Psoas muscle (tissue), 8 donors: ENCODE data around the gene MED12. TPM values are rescaled to one million over a fixed set of nuclear protein-coding genes. Genes with fewer than 3 reads are reported as not detected.
"Not testable (repeated sequence)": the region's sequence is repeated elsewhere in the genome, so short reads cannot be mapped to it uniquely, and the experiment has no call there.

Experiments
- ATAC-seq, 4 donors: fragments of 200-7000 bp; cut with Tn5 transposase; one replicate each; pipeline ENCODE4 v1.9.1; 2020; ENCODE audit warnings: moderate library complexity in 3 of 4, mild to moderate bottlenecking in 2 of 4
- DNase-seq, 2 donors: peaks; one replicate each; pipeline ENCODE4 v3.0.0-alpha.2; 2020
- H3K27ac ChIP-seq: fragments of 200-600 bp; one replicate; pipeline ENCODE4 v1.8.0; 2022
- H3K27me3 ChIP-seq, 3 donors: fragments of 200-600 bp in 1 of 3; one replicate each; pipeline versions ENCODE4 v1.6.1 to v1.8.0; 2013 to 2022; ENCODE audit warnings: low read length in 2 of 3, mild to moderate bottlenecking in 2 of 3, moderate library complexity in 1 of 3; ENCODE audit not compliant: insufficient read depth in 3 of 3
- H3K36me3 ChIP-seq, 2 donors: fragments of 200-600 bp in 1 of 2; one replicate each; pipeline versions ENCODE4 v1.6.1 to v1.8.0; 2013 to 2022; ENCODE audit warnings: low read depth in 1 of 2, mild to moderate bottlenecking in 1 of 2, moderate library complexity in 1 of 2; ENCODE audit not compliant: insufficient read depth in 1 of 2
- H3K4me1 ChIP-seq: fragments of 200-600 bp; one replicate; pipeline ENCODE4 v1.8.0; 2022
- H3K4me3 ChIP-seq: fragments of 200-600 bp; one replicate; pipeline ENCODE4 v1.8.0; 2022; ENCODE audit warnings: mild to moderate bottlenecking
- H3K9me3 ChIP-seq: fragments of 200-600 bp; one replicate; pipeline ENCODE4 v1.8.0; 2022
- WGBS, 3 donors: extraction: QIAGEN DNeasy Blood & Tissue Kit; methylation state at CpG; one replicate each; pipeline versions ENCODE4 v1.1.6 to v1.1.7; 2013; 5-methylcytosine and 5-hydroxymethylcytosine counted together
- intact Hi-C, 2 donors: fragments of 100-400 bp; cut with DNase I; formaldehyde crosslinking; loops; one replicate each; pipeline versions ENCODE4 v1.11.0 to v1.14.2; 2022
- polyA plus RNA-seq, 3 donors: library from polyadenylated mRNA; stranded (reverse); fragments of 200-250 nt; gene quantifications; one replicate each; pipeline ENCODE4 v1.2.3, GENCODE V29; 2013
- total RNA-seq, 4 donors: library from RNA; stranded (reverse); fragmentation: NEBNext Ultra II Directional in 2 of 4; extraction: Animal tissue kit (Norgen Biotek cat#: 25700) in 2 of 4; gene quantifications; one replicate each; pipeline versions ENCODE4 v1.2.1 to v1.2.4, GENCODE V29; 2021 to 2023
- TF ChIP-seq, protein P1 (sequence below): fragments of 200-600 bp; IDR thresholded peaks from one replicate; pipeline ENCODE4 v1.8.0; 2022; ENCODE audit warnings: antibody characterized with exemption
- donor health status: healthy with polysubstance abuse.
- donor health status: DM: no; HTN: no; CAD: no; lungs with moderate emphysema.
- donor health status: Bipolar disorder and iron deficiency.
- donor health status: healthy.
- donor health status: DM: yes; HTN: yes; CAD: no.
- donor health status: DM: no; HTN: no; CAD: no.
- donor health status: DM: no; HTN: no; CAD: no.
- donor health status: DM: yes; HTN: yes; CAD: no.

Gene MED12
- total and polyA plus RNA-seq, 7 donors = 7.1 to 24.8 (median 20.7) TPM

- 52 to 71% (median 62%) methylated on average over 2 of the region's 2 CpGs for WGBS, 3 donors
- TF ChIP-seq, protein P1, sequence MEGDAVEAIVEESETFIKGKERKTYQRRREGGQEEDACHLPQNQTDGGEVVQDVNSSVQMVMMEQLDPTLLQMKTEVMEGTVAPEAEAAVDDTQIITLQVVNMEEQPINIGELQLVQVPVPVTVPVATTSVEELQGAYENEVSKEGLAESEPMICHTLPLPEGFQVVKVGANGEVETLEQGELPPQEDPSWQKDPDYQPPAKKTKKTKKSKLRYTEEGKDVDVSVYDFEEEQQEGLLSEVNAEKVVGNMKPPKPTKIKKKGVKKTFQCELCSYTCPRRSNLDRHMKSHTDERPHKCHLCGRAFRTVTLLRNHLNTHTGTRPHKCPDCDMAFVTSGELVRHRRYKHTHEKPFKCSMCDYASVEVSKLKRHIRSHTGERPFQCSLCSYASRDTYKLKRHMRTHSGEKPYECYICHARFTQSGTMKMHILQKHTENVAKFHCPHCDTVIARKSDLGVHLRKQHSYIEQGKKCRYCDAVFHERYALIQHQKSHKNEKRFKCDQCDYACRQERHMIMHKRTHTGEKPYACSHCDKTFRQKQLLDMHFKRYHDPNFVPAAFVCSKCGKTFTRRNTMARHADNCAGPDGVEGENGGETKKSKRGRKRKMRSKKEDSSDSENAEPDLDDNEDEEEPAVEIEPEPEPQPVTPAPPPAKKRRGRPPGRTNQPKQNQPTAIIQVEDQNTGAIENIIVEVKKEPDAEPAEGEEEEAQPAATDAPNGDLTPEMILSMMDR = no peak
- Histone ChIP-seq H3K4me1 (no peaks in the 10 kb centered on the region), H3K27me3 (no peaks in the 10 kb centered on the region), H3K9me3 (no peaks in the 10 kb centered on the region), H3K4me3 (no peak overlapping the region), H3K27ac (no peak overlapping the region), H3K36me3 (no peaks in the 10 kb centered on the region)
- ATAC-seq (no peak), DNase-seq (no peak)
- intact Hi-C loops = loop anchor here (10.0 kb wide), 2 partner anchors 179 to 719 kb away; no protein-coding TSS in a partner anchor
Observed at GRCh38 chrX:71173440-71173839, 55.0 kb downstream of the MED12 start.

DNA sequence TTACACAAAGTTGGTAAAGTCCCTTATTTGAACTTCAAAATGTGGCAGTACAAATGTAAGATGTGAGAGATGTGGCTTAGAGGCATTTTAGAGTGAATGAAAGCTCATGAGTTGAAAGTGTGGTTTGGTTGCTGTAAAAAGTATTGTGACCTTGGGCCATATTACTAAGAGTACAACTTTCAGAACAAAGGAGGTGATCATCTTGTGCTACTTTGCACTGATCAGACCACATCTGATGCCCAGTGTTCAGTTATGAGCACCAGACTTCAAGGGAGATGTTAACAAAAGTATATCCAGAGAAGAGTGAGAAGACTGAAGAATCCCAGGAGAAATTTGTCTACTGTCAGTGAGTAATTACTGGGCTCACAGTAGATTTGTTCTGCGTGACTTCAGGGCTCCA is 56.4 kb downstream of the MED12 start:
- Histone ChIP-seq H3K4me1 (no peaks in the 10 kb centered on the region), H3K27me3 (no peaks in the 10 kb centered on the region), H3K9me3 (no peaks in the 10 kb centered on the region), H3K4me3 (no peak overlapping the region), H3K27ac (no peak overlapping the region), H3K36me3 (no peaks in the 10 kb centered on the region)
- ATAC-seq = no peak
- WGBS, 3 donors = 78 to 82% (median 78%) methylated on average over 1 of the region's 1 CpG
- TF ChIP-seq, protein P1 = no peak
- intact Hi-C loops = loop anchor here (5.0 to 10.0 kb wide), 3 partner anchors 180 to 720 kb away; no protein-coding TSS in a partner anchor
- DNase-seq = no peak

- 86 to 93% (median 87%) methylated on average over 5 of the region's 5 CpGs for WGBS, 3 donors
- intact Hi-C loops = loop anchor here (5.0 to 10.0 kb wide), 3 partner anchors 181 to 721 kb away; no protein-coding TSS in a partner anchor
Observed at GRCh38 chrX:71175531-71175930, 57.1 kb downstream of the MED12 start.

GRCh38 chrX:71177327-71177726 is 58.9 kb downstream of the MED12 start:
- intact Hi-C loops = loop anchor here (5.0 to 10.0 kb wide), 3 partner anchors 183 to 723 kb away; no protein-coding TSS in a partner anchor
- Histone ChIP-seq H3K27ac (no peak overlapping the region), H3K36me3 (no peaks in the 10 kb centered on the region), H3K4me3 (no peak overlapping the region), H3K9me3 (no peaks in the 10 kb centered on the region), H3K27me3 (no peaks in the 10 kb centered on the region), H3K4me1 (no peaks in the 10 kb centered on the region)
- ATAC-seq (no peak), DNase-seq (no peak)
- 63 to 76% (median 69%) methylated on average over 3 of the region's 3 CpGs for WGBS, 3 donors
- TF ChIP-seq, protein P1 = no peak

More at GRCh38 chrX:71175531-71175930, 57.1 kb downstream of the MED12 start:
- Histone ChIP-seq H3K27me3 (no peaks in the 10 kb centered on the region), H3K27ac (no peak overlapping the region), H3K36me3 (no peaks in the 10 kb centered on the region), H3K9me3 (no peaks in the 10 kb centered on the region), H3K4me1 (no peaks in the 10 kb centered on the region), H3K4me3 (no peak overlapping the region)
- ATAC-seq (no peak), DNase-seq (no peak)
- TF ChIP-seq, protein P1 = no peak

DNA sequence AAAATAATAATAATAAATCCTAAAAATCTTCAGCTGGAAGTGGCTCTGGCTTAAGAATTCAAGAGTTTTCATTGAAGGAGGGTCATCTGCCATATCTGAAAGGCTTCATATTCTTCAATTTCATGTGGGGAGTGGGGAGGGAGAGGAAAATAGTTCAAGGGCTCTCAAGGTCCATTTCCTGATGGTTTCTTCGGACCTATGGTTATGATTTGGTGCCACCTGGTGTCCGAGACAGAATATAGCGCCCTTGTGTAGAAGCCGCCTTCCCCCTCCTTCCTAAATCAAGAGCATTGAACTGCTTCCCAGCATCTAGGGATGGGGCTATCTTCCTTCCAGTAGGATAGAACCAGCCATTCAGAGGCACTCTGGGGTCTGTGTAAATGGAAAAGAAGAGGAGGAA is 60.5 kb downstream of the MED12 start:
- Histone ChIP-seq H3K27me3 (no peaks in the 10 kb centered on the region), H3K27ac (no peak overlapping the region), H3K4me1 (no peaks in the 10 kb centered on the region), H3K36me3 (no peaks in the 10 kb centered on the region), H3K4me3 (no peak overlapping the region), H3K9me3 (no peaks in the 10 kb centered on the region)
- peak in 1 of 2 donors; percentile 33 for DNase-seq
- peak in 3 of 4 donors; percentile 35 to 48 (median 46) for ATAC-seq
- intact Hi-C loops = loop anchor here (5.0 to 10.0 kb wide), 3 partner anchors 184 to 724 kb away; no protein-coding TSS in a partner anchor
- 0 to 1% (median 0%) methylated on average over 4 of the region's 4 CpGs for WGBS, 3 donors
- TF ChIP-seq, protein P1 = peak; percentile 68

GRCh38 chrX:71180579-71181265 is 62.3 kb downstream of the MED12 start:
- H3K36me3 ChIP-seq, DNase-seq, H3K27me3 ChIP-seq, H3K4me3 ChIP-seq, H3K9me3 ChIP-seq, H3K4me1 ChIP-seq, ATAC-seq: not testable (repeated sequence)
- H3K27ac ChIP-seq = peak overlapping the region; percentile 89
- 78 to 94% (median 78%) methylated on average over 9 of the region's 9 CpGs for WGBS, 3 donors
- intact Hi-C loops = loop anchor here in 1 of 2 donors (5.0 to 10.0 kb wide), 2 partner anchors 184 to 413 kb away; partner anchors contain the start of gene TAF1
